ENCODE results near the gene RBPMS2.
"Not testable (repeated sequence)": the region's sequence is repeated elsewhere in the genome, so short reads cannot be mapped to it uniquely, and the experiment has no call there.

Gene RBPMS2

DNA sequence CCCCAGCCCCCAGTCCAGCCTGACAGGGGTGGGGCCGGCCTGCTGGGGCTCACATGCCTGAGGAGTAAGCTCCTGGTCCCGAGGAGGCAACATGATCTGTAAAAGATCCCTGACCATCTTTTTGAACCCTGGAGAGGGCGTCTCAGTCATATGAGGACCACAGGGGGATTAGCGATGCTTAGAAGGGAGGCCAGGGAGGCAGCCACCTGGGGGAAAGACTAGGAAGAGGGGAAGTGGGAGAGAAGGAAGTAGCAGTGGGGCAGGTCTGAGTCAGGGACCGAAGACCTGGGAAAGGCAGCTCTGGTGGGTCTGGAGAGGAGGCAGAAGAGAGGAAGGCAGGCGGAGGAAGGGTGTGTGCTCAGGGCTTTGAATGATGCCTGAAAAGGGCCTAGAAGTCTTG, 31.1 kb upstream of the RBPMS2 start:
- H3K4me1 Mint-ChIP-seq: peaks cover 56% of the 10 kb centered on the region
- H3K4me3 Mint-ChIP-seq: no peak overlapping the region
- no peaks in the 10 kb centered on the region for H3K9me3 Mint-ChIP-seq
- no peak for DNase-seq
- TF ChIP-seq, protein P1, sequence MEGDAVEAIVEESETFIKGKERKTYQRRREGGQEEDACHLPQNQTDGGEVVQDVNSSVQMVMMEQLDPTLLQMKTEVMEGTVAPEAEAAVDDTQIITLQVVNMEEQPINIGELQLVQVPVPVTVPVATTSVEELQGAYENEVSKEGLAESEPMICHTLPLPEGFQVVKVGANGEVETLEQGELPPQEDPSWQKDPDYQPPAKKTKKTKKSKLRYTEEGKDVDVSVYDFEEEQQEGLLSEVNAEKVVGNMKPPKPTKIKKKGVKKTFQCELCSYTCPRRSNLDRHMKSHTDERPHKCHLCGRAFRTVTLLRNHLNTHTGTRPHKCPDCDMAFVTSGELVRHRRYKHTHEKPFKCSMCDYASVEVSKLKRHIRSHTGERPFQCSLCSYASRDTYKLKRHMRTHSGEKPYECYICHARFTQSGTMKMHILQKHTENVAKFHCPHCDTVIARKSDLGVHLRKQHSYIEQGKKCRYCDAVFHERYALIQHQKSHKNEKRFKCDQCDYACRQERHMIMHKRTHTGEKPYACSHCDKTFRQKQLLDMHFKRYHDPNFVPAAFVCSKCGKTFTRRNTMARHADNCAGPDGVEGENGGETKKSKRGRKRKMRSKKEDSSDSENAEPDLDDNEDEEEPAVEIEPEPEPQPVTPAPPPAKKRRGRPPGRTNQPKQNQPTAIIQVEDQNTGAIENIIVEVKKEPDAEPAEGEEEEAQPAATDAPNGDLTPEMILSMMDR (IDR thresholded peaks at IDR 0.05): no peak
- H3K27me3 Mint-ChIP-seq (ENCODE audit: low read depth, poor library complexity): peaks cover 21% of the 10 kb centered on the region
- H3K36me3 Mint-ChIP-seq (ENCODE audit: low read depth): no peaks in the 10 kb centered on the region
- no peak overlapping the region for H3K27ac Mint-ChIP-seq

DNA sequence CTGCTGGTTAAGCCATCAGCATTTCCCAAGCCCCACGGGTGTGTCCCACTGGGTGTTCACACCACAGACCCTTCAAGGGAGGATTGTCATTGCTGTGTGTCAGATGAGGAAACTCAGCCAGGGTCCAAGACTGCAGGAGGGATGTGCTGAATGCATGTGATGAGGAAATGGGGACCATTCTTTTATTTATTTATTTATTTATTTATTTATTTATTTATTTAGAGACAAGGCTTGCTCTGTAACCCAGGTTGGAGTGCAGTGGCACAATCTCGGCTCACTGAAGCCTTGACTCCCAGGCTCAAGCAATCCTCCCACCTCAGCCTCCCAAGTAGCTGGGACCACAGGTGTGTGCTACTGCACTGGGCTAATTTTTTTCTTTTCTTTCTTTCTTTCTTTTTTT, 29.2 kb upstream of the RBPMS2 start:
- peaks cover 7% of the 10 kb centered on the region for H3K9me3 Mint-ChIP-seq
- H3K27me3 Mint-ChIP-seq (ENCODE audit: low read depth, poor library complexity): peaks cover 12% of the 10 kb centered on the region
- H3K36me3 Mint-ChIP-seq (ENCODE audit: low read depth): peaks cover 6% of the 10 kb centered on the region
- TF ChIP-seq, protein P1 (IDR thresholded peaks at IDR 0.05): no peak
- H3K27ac Mint-ChIP-seq: no peak overlapping the region
- H3K4me1 Mint-ChIP-seq: peaks cover 43% of the 10 kb centered on the region
- DNase-seq: no peak
- no peak overlapping the region for H3K4me3 Mint-ChIP-seq

DNA sequence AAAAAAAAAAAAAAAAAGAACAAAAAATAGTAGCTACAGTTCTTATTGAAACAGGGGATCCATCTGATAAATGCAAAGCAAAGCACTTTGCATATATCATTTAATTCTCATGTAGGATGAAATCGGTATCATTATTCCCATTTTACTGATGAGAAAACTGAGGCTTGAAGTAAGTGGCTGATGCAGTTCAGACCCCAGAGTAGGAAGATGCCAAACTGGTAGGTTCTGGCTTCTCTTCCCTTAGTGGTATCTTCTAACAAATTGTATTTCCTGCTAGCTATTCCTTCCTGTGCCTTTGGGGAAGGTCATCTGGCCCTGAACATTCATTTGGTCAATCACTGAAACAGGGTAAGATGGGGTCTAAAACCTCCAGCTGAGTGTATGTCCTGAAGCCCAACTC, 28.1 kb upstream of the RBPMS2 start:
- peaks cover 6% of the 10 kb centered on the region for H3K36me3 Mint-ChIP-seq (ENCODE audit: low read depth)
- H3K27ac Mint-ChIP-seq: no peak overlapping the region

DNA sequence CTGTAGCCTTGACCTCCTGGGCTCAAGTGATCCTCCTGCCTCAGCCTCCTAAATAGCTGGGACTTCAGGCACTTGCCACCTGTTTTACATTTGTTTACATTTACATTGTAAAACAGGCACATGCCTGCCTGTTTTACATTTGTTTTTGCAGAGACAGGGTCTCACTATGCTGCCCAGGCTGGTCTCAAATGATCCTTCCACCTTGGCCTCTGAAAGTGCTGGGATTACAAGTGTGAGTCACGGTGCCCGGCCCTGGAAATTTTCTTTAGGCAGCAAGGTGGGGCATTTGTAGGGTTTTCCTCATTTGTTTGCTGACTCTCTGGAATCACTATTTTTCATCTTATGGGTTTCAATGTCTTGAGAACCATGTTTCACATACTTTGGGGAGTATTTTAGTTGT, 25.1 kb upstream of the RBPMS2 start:
- no peak for DNase-seq
- H3K27ac Mint-ChIP-seq: peak overlapping the region; percentile 10
- peaks cover 6% of the 10 kb centered on the region for H3K36me3 Mint-ChIP-seq (ENCODE audit: low read depth)
- no peak overlapping the region for H3K4me3 Mint-ChIP-seq
- peaks cover 5% of the 10 kb centered on the region for H3K4me1 Mint-ChIP-seq
- peaks cover 3% of the 10 kb centered on the region for H3K27me3 Mint-ChIP-seq (ENCODE audit: low read depth, poor library complexity)
- TF ChIP-seq, protein P1 (IDR thresholded peaks at IDR 0.05): no peak
- H3K9me3 Mint-ChIP-seq: peaks cover 7% of the 10 kb centered on the region

More for the DNA sequence above, 28.1 kb upstream of the RBPMS2 start:
- TF ChIP-seq, protein P1 (IDR thresholded peaks at IDR 0.05): no peak
- Mint-ChIP-seq H3K4me1 (peaks cover 34% of the 10 kb centered on the region), H3K9me3 (peaks cover 7% of the 10 kb centered on the region), H3K4me3 (no peak overlapping the region), H3K27me3 (ENCODE audit: low read depth, poor library complexity) (peaks cover 6% of the 10 kb centered on the region)
- DNase-seq: no peak

DNA sequence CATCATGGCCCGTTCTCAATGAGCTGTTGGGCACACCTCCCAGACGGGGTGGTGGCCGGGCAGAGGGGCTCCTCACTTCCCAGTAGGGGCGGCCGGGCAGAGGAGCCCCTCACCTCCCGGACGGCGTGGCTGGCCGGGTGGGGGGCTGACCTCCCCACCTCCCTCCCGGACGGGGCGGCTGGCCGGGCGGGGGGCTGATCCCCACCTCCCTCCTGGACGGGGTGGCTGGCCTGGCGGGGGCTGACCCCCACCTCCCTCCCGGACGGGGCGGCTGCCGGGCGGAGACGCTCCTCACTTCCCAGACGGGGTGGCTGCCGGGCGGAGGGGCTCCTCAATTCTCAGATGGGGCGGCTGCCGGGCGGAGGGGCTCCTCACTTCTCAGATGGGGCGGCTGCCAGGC, 23.5 kb upstream of the RBPMS2 start:
- not testable (repeated sequence) for H3K36me3 Mint-ChIP-seq (ENCODE audit: low read depth); H3K27ac Mint-ChIP-seq; H3K27me3 Mint-ChIP-seq (ENCODE audit: low read depth, poor library complexity); H3K9me3 Mint-ChIP-seq; DNase-seq; H3K4me1 Mint-ChIP-seq; H3K4me3 Mint-ChIP-seq

DNA sequence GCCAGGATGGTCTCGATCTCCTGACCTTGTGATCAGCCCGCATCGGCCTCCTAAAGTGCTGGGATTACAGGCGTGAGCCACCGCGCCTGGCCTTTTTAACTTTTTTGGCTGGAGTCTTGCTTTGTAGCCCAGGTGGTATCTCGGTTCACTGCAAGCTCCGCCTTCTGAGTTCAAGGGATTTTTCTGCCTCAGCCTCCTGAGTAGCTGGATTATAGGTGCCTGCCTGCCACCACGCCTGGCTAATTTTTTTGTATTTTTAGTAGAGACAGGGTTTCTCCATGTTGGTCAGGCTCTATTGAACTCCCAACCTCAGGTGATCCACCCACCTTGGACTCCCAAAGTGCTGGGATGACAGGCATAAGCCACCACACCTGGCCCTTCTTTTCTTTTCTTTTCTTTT, 20.5 kb upstream of the RBPMS2 start:
- not testable (repeated sequence) for H3K36me3 Mint-ChIP-seq (ENCODE audit: low read depth); H3K4me3 Mint-ChIP-seq; H3K27me3 Mint-ChIP-seq (ENCODE audit: low read depth, poor library complexity); DNase-seq; H3K4me1 Mint-ChIP-seq; H3K27ac Mint-ChIP-seq; H3K9me3 Mint-ChIP-seq

DNA sequence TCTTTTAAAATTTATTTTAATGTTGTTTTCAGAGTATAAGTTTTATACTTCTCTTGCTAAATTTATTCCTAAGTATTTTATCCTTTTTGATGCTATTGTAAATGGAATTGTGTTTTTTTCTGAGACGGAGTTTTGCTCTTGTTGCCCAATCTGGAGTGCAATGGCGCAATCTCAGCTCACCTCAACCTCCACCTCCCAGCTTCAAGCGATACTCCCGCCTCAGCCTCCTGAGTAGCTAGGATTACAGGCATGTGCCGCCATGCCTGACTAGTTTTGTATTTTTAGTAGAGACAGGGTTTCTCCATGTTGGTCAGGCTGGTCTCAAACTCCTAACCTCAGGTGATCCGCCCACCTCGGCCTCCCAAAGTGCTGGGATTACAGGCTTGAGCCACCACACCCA, 19.9 kb upstream of the RBPMS2 start:
- H3K27me3 Mint-ChIP-seq (ENCODE audit: low read depth, poor library complexity); H3K9me3 Mint-ChIP-seq; H3K4me1 Mint-ChIP-seq; DNase-seq; H3K36me3 Mint-ChIP-seq (ENCODE audit: low read depth); H3K27ac Mint-ChIP-seq; H3K4me3 Mint-ChIP-seq: not testable (repeated sequence)

All from nephron progenitor cell (in vitro differentiated cells).